ENCODE data around the gene WDR38.

DNA sequence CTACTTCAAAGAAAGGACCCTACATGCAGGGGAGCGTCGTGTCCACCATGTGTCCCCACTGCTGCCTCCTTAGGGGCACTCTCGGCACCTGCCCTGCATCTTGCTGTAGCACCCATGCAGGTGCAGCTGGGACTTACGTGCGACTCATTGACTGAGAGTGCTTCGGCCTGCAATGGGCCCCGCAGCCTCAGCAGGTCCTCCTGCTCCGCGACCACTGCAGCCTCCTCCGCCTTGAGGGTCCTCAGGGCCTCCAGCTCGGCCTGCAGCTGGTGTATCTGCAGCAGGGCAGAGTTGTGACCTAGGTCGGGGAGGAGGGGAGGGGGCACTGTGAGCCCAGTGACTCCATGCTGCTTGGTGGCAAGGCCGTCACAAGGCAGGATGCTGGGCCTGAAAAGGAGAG lies 35.7 kb downstream of the WDR38 start:
- TF ChIP-seq CTCF (IDR thresholded peaks at IDR 0.05; ENCODE audit: insufficient read depth, low read depth, low read length) (no peak), EZH2 (IDR thresholded peaks at IDR 0.05; ENCODE audit: insufficient read depth, low read length) (no peak)
